ENCODE measurements around the gene ZSWIM4.

GRCh38 chr19:13865571-13866462, 70.6 kb downstream of the ZSWIM4 start:
- TF ChIP-seq, protein P1, sequence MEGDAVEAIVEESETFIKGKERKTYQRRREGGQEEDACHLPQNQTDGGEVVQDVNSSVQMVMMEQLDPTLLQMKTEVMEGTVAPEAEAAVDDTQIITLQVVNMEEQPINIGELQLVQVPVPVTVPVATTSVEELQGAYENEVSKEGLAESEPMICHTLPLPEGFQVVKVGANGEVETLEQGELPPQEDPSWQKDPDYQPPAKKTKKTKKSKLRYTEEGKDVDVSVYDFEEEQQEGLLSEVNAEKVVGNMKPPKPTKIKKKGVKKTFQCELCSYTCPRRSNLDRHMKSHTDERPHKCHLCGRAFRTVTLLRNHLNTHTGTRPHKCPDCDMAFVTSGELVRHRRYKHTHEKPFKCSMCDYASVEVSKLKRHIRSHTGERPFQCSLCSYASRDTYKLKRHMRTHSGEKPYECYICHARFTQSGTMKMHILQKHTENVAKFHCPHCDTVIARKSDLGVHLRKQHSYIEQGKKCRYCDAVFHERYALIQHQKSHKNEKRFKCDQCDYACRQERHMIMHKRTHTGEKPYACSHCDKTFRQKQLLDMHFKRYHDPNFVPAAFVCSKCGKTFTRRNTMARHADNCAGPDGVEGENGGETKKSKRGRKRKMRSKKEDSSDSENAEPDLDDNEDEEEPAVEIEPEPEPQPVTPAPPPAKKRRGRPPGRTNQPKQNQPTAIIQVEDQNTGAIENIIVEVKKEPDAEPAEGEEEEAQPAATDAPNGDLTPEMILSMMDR (IDR thresholded peaks at IDR 0.05) = no peak
- TF ChIP-seq POLR2A (IDR thresholded peaks at IDR 0.05) = peak in 2 of 3 donors; percentile 14 to 23
